Stimulated activated CD4-positive, alpha-beta T cell treated with anti-CD3 and anti-CD28 coated beads, Interleukin-2, amount 100 ng/mL, for 4 hours (primary cell): Measurements from ENCODE around the gene CYP4F12.

ENCODE experiments used
- DNase-seq: peaks from one replicate; pipeline ENCODE4 v3.0.0-alpha.2; 2020; ENCODE audit warnings: low read depth

The CYP4F12 gene

DNA sequence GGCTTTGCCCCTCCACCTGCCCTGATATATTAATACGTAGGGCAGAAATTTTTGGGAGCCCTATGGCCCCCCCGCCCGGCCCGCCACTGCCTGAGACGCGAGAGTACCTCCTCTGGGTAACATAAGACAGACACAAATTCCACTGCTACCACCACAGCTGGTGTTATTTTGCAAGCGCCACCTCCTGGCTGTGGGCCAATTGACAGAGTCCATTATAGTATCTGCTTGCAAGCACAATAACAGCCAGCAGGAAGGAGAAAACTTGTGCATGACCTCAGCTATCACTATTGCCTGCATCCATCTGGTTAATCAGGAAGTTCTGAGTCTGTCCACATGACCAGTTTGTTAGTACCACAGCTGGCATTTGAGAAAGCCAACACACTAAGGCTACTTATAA, 29.6 kb downstream of the CYP4F12 start:
- no peak for DNase-seq

DNA sequence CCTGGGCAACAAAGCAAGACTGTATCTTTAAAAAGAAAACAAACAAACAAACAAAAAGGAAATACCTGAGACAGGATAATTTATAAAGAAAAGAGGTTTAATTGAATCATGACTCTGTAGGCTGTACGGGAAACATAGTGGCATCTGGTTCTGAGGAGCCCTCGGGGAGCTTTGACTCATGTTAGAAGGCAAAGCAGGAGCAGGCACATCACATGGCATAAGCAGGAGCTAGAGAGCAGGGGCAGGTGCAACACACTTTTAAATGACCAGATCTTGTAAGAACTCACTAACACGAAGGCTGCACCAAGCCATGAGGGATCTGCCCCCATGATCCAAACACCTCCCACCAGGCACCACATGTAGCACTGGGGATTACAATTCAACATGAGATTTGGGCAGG, 41.8 kb downstream of the CYP4F12 start:
- DNase-seq, result no peak

DNA sequence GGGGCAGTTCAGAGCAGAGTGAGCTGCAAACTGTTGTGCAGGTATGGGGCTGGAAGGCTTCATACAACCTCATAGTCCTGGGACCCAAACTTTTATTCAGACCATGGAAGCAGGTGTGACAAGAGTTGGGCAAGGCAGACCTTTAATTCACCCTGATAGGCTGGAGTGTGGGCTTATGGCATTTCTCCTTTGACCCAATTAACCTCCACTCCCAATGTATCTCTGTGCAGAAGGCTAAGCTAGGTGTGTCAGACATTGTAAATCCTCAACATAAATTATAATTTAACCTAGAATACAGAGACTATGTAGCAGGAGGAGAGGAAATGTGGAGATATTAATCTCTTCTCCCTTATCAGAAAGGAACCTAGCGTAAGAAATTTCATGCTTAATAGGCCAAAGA, 42.8 kb downstream of the CYP4F12 start:
- DNase-seq, result no peak

DNA sequence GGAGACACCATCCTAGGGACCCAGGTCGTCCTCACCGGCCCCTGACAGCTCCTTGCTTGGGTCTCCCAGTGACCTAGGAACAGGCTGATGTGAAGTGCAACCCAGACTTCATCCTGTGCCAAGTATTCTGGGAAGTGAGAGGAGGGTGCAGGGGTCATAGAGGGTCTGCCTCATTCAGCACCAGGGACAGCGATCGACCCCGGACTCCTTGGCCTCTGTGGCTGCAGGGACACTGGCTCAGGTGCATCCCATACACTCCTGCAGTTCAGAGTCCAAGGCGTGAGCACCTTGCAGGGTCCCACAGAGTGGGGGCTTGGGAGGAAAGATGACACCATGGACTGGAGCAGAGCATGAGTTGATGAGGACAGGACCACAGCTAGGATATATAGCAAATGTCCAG, 44.9 kb downstream of the CYP4F12 start:
- DNase-seq, result no peak

DNA sequence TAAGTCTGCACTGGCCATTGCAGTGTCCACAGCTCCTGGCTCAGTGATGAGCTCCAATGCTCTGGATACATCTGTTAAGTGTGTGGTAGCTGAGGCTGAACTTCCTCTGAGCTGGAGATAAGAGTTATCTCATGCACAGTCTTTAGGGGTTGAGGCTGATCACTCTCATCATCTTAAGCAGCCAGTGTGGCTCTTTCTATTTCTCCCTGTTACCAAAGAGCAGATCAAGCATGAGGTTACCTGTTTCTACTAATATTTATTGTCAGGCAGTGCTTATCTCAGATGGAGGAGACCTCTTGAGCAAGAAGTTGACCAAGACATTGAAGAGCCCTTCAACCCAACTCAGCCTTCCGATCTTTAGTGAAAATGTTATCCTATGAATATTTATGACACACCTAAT, 48.4 kb downstream of the CYP4F12 start:
- no peak for DNase-seq

DNA sequence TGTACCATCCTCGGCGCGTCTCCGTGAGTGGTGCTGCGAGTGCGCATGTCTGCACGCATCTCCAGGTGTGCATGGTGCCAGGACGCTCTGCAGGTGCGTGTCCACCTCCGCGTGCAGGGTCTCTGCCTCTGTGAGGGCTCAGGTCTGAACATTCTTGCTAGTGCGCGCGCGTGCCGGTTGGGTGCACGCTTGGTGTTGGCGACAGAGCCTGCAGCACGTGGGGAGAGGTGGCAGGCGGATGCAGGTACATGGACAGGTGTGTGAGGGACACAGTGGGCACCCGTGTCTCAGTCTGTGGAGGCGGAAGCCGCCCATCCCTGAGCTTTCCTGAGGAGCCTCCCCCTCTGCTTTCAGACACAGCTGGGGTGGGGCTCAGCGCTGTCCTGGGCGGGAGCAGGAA, 50.1 kb downstream of the CYP4F12 start:
- DNase-seq, result no peak

DNA sequence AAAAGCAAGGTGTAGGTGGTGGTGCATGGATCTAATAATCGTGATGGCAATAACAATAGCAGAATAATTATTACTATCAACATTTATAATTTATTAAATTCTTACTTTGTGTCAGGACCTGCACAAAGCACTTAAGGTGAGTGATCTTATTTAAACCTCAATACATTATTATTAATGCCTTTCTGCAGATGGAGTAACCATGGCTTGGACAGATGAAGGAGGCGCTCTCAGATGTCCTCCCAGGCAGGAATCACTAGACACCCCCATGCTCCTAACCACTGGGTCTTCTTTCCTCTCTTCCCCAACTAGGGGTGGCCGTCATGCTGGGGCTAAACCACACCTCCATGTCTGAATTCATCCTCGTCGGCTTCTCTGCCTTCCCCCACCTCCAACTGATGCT, 54.8 kb downstream of the CYP4F12 start, which contains the start of gene OR10H2:
OR10H2 (plus strand) TSS at position 301 of the 400 bp plus-strand sequence; CDS start at position 321, 20 bp downstream.
- DNase-seq, result no peak

DNA sequence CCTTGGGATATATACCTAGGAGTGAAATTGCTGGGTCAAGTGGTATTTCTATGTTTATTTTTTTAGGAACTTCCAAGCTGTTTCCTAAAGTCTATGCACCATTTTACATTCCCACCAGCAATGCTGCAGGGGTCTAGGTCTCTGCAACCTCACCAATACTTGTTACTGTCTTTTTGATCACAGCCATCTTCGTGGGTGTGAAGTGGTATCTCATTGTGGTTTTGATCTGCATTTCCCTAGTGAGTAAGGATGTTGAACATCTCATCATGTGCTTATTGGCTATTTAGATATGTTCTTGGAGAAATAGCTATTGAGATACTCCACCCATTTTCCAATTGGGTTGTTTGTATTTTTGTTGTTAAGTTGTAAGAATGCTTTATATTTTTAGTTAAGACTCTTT, 57.7 kb downstream of the CYP4F12 start:
- DNase-seq, result no peak

DNA sequence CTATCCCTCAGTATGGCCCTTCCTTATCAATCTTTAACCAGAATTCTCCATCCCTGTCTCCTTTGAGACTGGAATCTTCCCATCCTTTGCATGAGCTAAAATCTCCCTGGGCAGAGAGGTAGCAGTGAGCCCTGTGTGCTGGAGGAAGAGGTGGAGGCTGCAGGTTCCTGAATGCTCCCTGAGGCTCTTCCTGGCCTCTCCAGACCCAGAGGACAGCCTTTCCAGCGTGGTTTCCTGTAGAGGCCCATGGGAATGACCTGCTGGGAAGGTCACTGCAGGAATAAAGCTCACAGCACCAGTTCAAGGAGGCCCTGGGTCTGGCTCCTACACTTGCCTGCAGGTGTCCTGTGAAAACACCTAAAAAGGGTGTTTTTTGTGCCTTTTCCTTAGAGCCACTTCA, 59.5 kb downstream of the CYP4F12 start:
- DNase-seq, result no peak

DNA sequence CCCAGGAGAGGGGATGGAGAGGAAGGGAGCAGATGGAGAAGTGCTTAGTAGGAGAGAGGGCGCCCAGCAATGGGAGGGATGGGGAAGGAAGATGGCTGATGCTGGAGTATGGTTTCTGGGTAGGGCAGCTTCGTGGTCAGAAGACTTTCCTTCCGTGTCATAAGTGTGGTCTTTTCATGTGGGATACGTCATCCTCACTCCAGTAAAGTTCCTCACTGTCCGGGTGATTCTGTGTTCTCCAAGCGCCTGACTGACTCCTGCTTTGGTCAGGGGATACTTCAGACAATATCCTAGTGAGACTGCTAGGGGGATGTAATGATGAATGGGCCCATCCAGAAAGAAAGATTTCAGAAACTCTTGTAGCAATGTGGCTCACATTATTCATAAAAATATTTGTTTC, 61.0 kb downstream of the CYP4F12 start:
- no peak for DNase-seq

DNA sequence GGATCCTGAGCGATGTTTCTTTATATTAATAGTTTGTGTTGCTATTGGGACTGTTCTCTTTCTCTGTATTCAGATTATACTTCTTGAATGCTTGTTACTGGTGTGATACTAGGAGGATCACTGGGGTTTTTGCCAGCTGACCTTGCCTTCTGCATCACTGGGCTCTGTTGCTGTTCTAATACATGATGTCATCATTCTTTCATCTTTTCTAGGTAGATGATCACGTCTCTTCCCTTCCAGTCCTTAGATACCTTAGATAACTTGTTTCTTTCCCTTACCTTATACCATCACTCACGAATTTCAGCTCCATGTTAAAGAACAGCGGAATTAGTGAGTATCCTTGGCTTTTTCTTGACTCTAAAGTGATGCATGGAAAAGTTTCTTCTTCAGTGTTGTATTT, 64.8 kb downstream of the CYP4F12 start, which contains the start of gene OR10H3:
OR10H3 (plus strand) TSS at position 264 of the 400 bp plus-strand sequence. CDS start 3,408 bp downstream, outside the sequence.
- DNase-seq, result no peak

DNA sequence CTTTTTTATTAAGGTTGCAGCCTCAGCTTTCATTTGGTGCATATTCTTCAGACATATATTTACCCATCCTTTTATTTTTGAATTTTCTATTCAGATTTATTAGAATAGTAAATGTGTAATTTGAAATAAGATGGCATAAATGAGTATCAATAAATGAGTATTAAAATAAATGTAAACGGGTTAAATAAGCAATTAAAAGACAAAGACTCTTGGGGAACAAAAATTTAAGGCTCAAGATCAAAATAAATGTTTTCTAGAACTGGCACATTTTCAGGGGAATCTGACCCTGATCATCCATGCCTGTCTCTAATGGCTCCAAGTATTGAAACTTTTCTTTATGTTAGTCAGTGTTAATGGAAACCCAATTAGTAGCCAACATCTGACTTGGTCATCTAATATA, 67.9 kb downstream of the CYP4F12 start:
- DNase-seq, result no peak
